Measurements from ENCODE around the gene LLGL2.
"Not testable (repeated sequence)": the region's sequence is repeated elsewhere in the genome, so short reads cannot be mapped to it uniquely, and the experiment has no call there.

LLGL2 gene

GRCh38 chr17:75566834-75567233 is 41.3 kb downstream of the LLGL2 start:
- in situ Hi-C loops (cut with MboI; ENCODE audit: low sequenced_read_pairs), result no loop called here

GRCh38 chr17:75568412-75569255 is 43.1 kb downstream of the LLGL2 start:
- in situ Hi-C loops (cut with MboI; ENCODE audit: low sequenced_read_pairs), result no loop called here

GRCh38 chr17:75570034-75570676 is 44.7 kb downstream of the LLGL2 start:
- in situ Hi-C loops (cut with MboI; ENCODE audit: low sequenced_read_pairs), result no loop called here

GRCh38 chr17:75570772-75571171 is 45.3 kb downstream of the LLGL2 start:
- in situ Hi-C loops (cut with MboI; ENCODE audit: low sequenced_read_pairs), result no loop called here

DNA sequence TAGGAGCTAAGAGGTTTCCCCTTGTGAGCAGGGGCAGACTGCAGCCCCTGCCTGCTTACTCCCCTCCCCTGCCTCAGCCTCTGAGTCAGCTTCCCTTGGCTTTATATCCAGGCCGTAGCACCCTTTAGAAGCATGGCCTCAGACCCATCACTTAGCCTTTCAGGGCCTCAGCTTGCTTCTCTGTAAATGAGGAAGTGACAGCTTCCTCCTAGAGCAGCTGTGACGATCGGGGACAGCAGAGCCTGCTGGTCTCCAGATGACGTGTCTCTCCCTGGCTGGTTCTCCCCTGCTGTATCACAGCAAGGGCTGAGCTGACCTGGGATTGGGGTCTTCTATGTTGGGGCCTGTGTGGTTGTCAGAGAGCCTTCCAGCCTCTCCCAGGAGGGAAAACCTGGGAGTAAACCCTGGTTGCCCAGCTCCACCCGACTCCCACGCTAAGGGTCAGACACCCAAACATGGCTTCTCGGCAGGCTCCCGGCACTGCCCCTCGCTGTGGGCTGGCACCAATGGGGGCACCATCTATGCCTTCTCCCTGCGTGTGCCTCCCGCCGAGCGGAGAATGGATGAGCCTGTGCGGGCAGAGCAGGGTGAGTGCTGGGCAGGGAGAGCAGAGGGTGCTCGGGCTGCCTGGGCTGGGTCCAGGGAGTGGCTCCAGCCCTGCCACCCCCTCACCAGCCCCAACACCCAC is 45.8 kb downstream of the LLGL2 start:
- in situ Hi-C loops (cut with MboI; ENCODE audit: low sequenced_read_pairs), result no loop called here

DNA sequence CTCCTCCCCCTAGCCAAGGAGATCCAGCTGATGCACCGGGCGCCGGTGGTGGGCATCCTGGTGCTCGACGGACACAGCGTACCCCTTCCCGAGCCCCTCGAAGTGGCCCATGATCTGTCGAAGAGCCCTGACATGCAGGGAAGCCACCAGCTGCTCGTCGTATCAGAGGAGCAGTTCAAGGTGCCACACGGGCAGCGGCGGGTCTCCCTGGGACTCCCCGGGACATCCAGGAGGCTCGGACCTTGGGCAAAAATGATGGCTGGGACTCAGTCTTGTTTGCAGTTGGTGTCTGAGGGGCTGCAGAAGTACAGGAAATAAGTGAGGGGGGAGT is 46.4 kb downstream of the LLGL2 start:
- in situ Hi-C loops (cut with MboI; ENCODE audit: low sequenced_read_pairs), result no loop called here

- in situ Hi-C loops (cut with MboI; ENCODE audit: low sequenced_read_pairs), result no loop called here
Observed at GRCh38 chr17:75572713-75573539, 47.4 kb downstream of the LLGL2 start.

- in situ Hi-C loops (cut with MboI; ENCODE audit: low sequenced_read_pairs), result no loop called here
Observed at GRCh38 chr17:75573540-75573957, 48.1 kb downstream of the LLGL2 start.

GRCh38 chr17:75573994-75574393 is 48.5 kb downstream of the LLGL2 start:
- in situ Hi-C loops (cut with MboI; ENCODE audit: low sequenced_read_pairs), result no loop called here

GRCh38 chr17:75574404-75575036 is 49.0 kb downstream of the LLGL2 start:
- in situ Hi-C loops (cut with MboI; ENCODE audit: low sequenced_read_pairs), result no loop called here

DNA sequence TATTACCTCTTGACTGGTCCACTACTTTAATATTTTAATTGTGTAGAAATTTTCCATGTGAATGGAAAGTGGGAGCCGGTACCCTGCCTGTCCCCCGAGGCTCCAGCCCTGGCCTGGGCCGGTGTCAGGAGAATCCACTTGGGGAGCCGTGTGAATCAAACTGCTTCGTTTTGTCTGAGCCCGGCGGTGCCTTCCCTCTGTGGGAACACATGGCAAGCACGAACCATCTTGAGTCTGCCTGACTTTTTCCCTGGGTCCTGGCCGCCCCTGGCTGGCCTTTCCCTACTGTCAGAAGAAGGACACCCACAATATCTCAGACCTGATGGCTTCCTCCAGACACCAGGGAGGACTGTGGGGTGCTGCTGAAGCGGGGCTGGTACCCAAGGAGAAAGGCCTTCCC is 49.7 kb downstream of the LLGL2 start:
- in situ Hi-C loops (cut with MboI; ENCODE audit: low sequenced_read_pairs), result no loop called here

GRCh38 chr17:75575728-75576127 is 50.2 kb downstream of the LLGL2 start:
- in situ Hi-C loops (cut with MboI; ENCODE audit: low sequenced_read_pairs), result no loop called here

DNA sequence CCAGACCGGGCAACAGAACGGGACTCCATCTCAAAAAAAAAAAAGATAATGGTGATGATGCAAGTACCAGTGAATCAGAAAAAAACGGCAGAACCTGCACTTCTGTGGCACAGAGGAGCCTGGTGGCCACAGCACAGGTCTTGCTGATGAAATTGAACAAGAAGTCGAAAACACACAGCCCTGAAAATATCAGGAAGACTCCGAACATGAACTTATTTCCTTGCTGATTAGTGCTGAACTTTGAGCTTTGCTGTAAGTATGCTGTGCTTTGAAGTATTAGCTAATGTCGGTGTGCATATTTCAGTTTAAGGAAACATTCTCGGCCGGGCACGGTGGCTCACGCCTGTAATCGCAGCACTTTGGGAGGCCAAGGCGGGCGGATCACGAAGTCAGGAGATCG is 51.2 kb downstream of the LLGL2 start:
- in situ Hi-C loops (cut with MboI; ENCODE audit: low sequenced_read_pairs), result no loop called here

GRCh38 chr17:75581121-75581725 is 55.7 kb downstream of the LLGL2 start:
- in situ Hi-C loops (cut with MboI; ENCODE audit: low sequenced_read_pairs), result not testable (repeated sequence)

DNA sequence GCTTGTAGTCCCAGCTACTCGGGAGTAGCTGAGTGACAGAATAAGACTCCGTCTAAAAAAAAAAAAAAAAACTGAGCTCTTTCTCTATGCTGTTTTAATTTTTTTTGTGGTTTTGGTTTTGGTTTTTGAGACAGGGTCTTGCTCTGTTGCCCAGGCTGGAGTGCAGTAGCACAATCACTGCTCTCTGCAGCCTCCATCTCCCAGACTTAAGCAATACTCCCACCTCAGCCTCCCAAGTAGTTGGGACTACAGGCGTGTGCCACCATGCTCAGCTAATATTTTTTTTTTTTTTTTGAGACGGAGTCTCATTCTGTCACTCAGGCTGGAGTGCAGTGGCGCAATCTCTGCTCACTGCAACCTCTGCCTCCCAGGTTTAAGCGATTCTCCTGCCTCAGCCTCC is 57.7 kb downstream of the LLGL2 start:
- in situ Hi-C loops (cut with MboI; ENCODE audit: low sequenced_read_pairs), result not testable (repeated sequence)

DNA sequence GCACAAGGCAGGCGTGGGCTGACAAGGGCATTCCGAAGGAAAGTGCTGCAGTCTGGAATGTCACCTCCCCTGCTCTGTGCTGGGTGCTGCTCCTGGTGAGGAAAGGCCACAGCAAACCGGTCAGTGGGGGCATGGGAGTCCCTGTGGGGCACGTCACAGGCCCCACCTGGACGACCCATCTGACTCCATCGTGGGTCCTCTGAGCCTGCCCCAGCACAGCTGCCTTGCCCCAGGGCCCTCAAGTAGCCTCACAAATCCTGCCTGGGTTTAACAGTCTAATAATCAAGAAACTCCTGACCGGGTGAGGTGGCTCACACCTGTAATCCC is 59.3 kb downstream of the LLGL2 start:
- in situ Hi-C loops (cut with MboI; ENCODE audit: low sequenced_read_pairs), result no loop called here

DNA sequence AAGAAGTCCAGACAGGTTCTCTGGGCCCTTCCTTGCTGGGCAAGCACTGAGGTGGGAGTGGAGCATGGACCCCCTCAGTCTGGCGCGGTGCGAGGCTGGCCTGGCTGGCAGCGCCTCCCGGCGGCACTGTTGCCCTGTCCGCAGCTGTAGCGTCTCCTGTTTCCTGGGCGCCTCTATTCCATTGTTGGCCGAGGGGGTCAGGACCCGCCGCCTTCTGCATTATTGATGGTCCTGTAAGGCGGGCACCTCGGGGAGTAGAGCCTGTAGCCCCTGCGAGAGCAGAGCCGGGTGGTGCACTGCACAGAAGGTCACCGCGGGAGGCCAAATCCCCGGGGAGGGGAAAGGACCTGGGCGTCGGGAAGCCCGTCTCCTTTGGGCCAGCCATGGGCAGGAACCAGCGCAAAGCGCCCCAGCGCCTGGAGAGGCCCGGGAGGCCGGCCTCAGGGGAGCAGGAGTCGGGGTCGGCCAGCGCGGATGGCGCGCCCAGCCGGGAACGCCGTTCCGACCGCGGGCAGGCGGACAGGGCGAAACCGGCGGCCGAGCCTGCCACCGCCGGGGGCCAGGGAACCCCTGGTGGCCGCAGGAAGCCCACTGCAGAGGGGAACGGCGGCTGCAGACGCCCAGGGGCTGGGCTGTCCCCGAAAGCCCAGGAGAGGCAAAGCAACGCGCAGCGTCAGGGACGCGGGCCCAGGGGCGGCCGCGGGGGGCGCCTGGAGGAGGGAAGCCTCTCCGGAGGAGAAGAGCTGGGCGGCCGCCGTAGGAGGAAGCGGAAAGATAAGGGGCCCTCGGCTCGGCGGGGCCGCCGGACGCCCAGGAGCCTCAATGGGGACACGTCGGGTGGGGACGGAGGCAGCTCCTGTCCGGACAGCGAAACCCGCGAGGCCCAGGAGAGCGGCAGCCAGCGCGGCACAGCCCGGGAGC is 62.4 kb downstream of the LLGL2 start, which contains the start of gene MYO15B:
TSS of gene MYO15B (plus strand) at position 126 of the 921 bp plus-strand sequence. CDS start at position 384, 258 bp downstream.
- in situ Hi-C loops (cut with MboI; ENCODE audit: low sequenced_read_pairs), result no loop called here

- in situ Hi-C loops (cut with MboI; ENCODE audit: low sequenced_read_pairs), result no loop called here
Observed at GRCh38 chr17:75588596-75589011, 63.1 kb downstream of the LLGL2 start.
